HG03280 (cell line): ENCODE measurements around the gene TMX1.
A peak's percentile ranks its signal among the peaks of the same experiment; 100 is the strongest.

Source experiments
- ATAC-seq: cut with Tn5 transposase; IDR thresholded peaks from one replicate; pipeline ENCODE4 v1.9.1; 2021; ENCODE audit warnings: mild to moderate bottlenecking, moderate library complexity; ENCODE audit not compliant: unreplicated experiment

TMX1 gene

GRCh38 chr14:51293149-51293911 is 53.3 kb downstream of the TMX1 start:
- no peak for ATAC-seq

- ATAC-seq, result no peak
These were observed 53.9 kb downstream of the TMX1 start for GRCh38 chr14:51293912-51294389.

GRCh38 chr14:51294951-51295525 is 55.0 kb downstream of the TMX1 start:
- no peak for ATAC-seq

- no peak for ATAC-seq
These were observed 55.7 kb downstream of the TMX1 start for GRCh38 chr14:51295646-51296263.

GRCh38 chr14:51297066-51297465 is 57.0 kb downstream of the TMX1 start:
- no peak for ATAC-seq

GRCh38 chr14:51298895-51299294 is 58.8 kb downstream of the TMX1 start:
- ATAC-seq, result peak; percentile 64

GRCh38 chr14:51302295-51303030 is 62.4 kb downstream of the TMX1 start:
- ATAC-seq, result no peak

GRCh38 chr14:51304438-51304837 is 64.4 kb downstream of the TMX1 start:
- ATAC-seq, result no peak

- ATAC-seq, result no peak
These were observed 64.9 kb downstream of the TMX1 start for GRCh38 chr14:51304941-51305340.

- no peak for ATAC-seq
These were observed 65.7 kb downstream of the TMX1 start for GRCh38 chr14:51305751-51306150.
